GM19455 (cell line): ENCODE measurements around the gene USP40.

ENCODE experiments used
- ATAC-seq: cut with Tn5 transposase; IDR thresholded peaks from one replicate; pipeline ENCODE4 v1.9.1; 2021; ENCODE audit not compliant: unreplicated experiment

The USP40 gene

GRCh38 chr2:233446606-233447305 is 119.8 kb downstream of the USP40 start:
- ATAC-seq = no peak

GRCh38 chr2:233446121-233446520 is 120.5 kb downstream of the USP40 start:
- no peak for ATAC-seq

DNA sequence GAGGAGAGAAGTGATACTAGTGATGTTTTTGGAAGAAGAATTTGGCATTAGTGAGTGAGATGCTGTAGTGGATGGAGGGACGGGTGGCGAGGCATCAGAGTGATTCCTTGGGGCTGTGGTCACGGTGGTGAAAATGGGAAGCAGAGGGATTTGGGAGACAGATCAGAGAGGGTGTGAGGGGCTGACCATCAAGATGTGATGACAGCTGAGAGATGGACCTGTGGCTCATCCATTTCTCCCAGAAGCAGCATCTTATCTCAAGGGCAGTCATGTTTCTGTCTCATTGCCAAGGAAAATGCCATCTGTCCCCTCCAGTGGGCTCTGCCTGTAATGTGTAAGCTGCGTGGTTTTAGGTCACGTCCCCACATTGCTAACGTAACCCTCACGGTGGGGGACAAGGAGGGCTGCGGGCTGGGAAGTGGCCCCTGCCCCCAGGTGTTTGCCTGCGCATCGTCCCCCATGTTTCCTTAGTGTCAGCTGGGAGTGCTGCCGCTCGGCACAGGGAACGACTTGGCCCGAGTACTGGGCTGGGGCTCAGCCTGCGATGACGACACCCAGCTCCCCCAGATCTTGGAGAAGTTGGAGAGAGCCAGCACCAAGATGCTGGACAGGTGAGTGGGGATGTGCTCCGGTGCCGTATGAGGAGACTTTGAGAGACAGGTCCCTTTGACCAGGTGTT is 121.3 kb downstream of the USP40 start:
- no peak for ATAC-seq

DNA sequence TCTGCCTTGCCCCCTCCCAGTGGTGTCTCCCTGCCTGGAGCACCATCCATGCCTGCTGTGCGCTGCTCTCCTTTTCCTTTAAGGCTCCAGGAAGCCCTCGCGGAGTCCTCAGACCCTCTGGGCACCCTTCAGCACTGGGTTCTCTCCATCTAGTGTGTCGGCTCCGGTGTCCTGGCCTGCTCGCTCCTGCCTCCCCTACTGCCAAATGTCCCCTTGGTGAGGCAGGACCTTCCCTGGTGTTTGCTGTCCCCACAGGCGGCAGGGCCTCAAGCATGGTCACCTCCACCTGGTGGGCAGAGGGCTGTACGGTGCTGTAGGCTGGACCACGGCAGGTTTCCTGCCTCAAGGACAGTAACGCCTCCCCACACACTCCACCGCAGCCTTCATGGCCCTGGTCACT is 122.1 kb downstream of the USP40 start:
- ATAC-seq = no peak

GRCh38 chr2:233443511-233444183 is 122.9 kb downstream of the USP40 start:
- ATAC-seq = no peak

DNA sequence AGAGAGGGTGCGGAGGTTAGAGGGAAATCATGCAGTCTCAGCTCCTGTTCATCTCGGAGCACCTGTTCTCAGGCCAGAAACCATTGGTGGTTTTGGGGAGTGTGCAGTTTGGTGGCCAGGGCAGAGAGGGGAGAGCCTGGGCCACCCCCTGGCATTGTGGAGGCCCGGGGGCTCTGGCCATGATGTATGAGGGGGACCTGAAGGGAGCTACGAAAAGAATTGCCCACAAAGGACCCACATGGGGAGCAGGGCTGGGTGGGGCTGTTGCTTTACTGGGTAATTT is 124.6 kb downstream of the USP40 start:
- ATAC-seq = no peak

- ATAC-seq = no peak
Observed at GRCh38 chr2:233441161-233442027, 125.2 kb downstream of the USP40 start.

DNA sequence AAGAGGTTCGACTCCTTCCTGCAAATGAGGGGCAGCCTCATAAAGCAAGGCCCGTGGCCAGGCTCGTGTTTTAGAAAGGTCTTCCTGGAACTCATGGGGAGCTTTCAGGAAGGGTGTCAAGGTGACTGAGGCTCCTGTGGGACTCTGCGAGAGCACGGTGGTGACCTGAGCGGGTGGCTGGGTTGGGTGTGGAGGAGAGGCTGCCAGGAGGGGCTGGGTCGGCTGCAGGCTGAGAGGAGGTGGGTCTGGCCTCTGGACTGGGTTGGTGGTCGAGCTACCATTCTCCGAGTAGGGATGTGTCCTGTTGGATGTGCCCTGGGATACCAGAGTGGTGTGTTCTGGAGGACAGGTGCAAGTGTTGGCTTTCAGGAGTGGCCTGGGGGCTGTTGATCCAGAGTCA is 125.9 kb downstream of the USP40 start:
- no peak for ATAC-seq

DNA sequence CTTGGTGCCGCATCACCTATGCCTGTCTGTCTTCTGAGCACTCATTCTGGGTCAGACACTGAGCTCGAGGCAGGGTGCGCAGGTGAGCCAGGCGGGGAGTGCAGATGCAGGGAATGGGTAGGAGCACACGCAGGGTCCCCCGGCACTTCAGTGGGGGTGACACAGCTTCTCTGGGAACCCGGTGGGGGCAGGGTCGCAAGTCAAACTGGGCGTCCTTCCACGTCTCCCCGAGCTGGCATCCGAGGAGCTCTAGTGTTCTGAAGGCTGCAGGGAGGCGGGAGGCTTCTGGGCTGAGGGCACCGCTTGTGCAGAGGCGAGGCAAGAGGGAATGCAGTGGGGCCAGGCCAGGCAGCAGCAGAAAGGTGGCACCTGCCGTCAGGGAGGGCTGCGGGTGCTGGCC is 126.3 kb downstream of the USP40 start:
- ATAC-seq = no peak

GRCh38 chr2:233439191-233439590 is 127.4 kb downstream of the USP40 start:
- ATAC-seq = no peak

GRCh38 chr2:233438573-233439147 is 127.9 kb downstream of the USP40 start:
- no peak for ATAC-seq

- no peak for ATAC-seq
Observed at GRCh38 chr2:233437439-233437955, 129.1 kb downstream of the USP40 start.

DNA sequence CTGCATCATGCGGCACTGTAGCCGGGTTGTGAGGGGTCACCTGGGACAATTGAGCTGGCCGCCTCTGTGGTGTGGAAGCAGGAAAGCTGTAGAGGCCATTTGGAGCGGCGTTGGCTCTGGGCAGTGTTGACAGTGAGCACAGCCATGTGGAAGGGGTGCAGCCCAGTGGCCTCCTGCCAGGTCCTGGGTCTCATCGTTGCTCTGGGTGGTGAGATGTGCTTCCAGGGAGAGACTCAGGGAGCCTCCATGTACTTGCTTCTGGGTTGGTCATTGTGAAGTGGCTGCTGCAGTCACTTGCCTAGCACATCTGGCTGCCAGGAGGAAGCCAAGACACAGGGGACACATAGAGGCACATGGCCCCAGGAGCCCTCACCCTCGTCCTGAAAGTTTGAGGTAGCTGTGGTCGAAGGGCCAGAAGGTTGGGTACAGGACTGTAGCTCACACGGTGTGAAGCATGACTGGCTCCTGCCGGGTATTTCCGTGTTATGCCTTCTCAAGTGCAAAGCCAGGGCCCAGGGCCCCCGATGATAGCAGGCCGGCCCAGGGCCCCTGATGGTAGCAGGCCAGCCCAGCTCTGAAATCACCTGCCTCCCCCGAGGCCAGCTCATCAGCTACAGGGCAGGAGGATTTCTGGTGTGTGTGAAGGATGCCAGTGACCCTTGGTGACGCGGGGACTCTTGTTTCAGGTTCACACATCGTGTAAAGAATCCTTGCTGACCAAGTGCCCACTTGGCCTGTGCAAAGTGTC is 129.7 kb downstream of the USP40 start:
- no peak for ATAC-seq

- ATAC-seq = no peak
Observed at GRCh38 chr2:233436191-233436581, 130.4 kb downstream of the USP40 start.

DNA sequence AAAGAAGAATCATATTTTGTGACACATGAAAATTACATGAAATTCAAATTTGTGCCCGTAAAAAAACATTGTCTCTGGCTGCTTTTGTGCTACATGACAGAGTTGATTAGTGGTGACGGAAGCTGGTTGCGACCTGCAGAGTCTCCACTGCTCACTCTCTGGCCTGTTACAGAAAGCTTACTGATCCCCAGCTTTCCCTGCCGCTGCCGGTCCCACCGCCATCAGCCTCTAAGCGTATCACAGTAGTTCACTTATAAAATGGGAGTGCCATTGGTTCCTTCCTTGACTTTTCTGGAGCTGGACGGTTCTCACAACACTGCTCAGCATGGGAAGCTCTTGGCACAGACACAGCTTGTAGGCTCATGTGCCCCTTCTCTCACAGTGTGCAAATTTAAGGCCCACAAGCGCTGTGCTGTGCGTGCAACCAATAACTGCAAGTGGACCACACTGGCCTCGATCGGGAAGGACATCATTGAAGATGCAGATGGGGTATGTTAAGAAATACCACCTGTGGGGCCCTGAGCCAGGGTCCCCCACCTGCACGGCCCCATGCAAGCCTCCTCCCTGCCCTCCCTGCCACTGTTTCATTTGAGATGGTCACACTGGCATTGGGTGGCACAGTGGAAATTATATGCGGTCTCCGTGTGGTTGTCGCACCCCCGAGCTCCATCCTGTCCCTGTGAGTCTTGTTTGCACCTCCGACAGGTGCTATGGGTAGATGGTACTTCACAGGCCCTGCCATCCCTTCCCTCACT is 131.0 kb downstream of the USP40 start:
- no peak for ATAC-seq

- no peak for ATAC-seq
Observed at GRCh38 chr2:233434666-233435330, 131.8 kb downstream of the USP40 start.

GRCh38 chr2:233433794-233434193 is 132.8 kb downstream of the USP40 start:
- no peak for ATAC-seq

GRCh38 chr2:233433029-233433428 is 133.6 kb downstream of the USP40 start:
- ATAC-seq = no peak

DNA sequence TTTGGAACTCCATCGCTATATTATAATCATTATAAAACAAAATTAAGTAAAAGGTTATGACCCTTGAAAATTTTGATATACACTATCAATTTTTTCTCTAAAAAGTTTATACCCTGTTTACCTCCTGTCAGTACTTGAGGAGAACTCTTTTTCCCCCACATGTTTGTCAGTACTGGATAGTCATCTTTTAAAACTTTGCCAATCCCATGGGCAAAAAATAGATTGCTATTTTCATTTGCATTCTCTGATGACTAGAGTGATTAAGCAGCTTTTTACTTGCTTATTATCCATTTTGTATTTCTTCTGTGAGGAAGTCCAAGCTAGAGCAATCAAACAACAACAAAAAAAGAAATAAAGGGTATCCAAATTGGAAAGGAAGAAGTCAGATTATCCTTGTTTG is 135.9 kb downstream of the USP40 start:
- no peak for ATAC-seq
